K562 (cell line): ENCODE measurements around the gene HAGHL. TPM values are rescaled to one million over a fixed set of nuclear protein-coding genes. Genes with fewer than 3 reads are reported as not detected.

Source experiments
- DDX20 ChIP-seq: fragments of 450-650 bp; IDR thresholded peaks from 2 replicates; pipeline ENCODE4 v1.6.1; 2016; ENCODE audit warnings: missing genetic modification characterization, low read depth, mild to moderate bottlenecking, missing compliant biosample characterization, moderate library complexity
- MTA1 ChIP-seq: fragments of 450-650 bp; IDR thresholded peaks from 2 replicates; pipeline ENCODE4 v1.6.1; 2017; ENCODE audit warnings: borderline replicate concordance
- PCBP1 ChIP-seq: fragments of 200-400 bp; formaldehyde crosslinking; IDR thresholded peaks from 2 replicates; pipeline ENCODE4 v1.6.1; 2018; ENCODE audit warnings: mild to moderate bottlenecking, low read depth, low read length; ENCODE audit not compliant: poor library complexity, severe bottlenecking
- PURB ChIP-seq: sonication (generic); formaldehyde crosslinking; IDR thresholded peaks from 2 replicates; pipeline ENCODE4 v1.9.0; 2021; ENCODE audit warnings: low read depth, mild to moderate bottlenecking, missing genetic modification reagents
- SAFB ChIP-seq: fragments of 200-400 bp; formaldehyde crosslinking; IDR thresholded peaks from 2 replicates; pipeline ENCODE4 v1.6.1; 2017; ENCODE audit warnings: low read depth, low read length, borderline replicate concordance
- TAL1 ChIP-seq: fragments of 450-650 bp; IDR thresholded peaks from 2 replicates; pipeline ENCODE4 v1.6.1; 2016; ENCODE audit warnings: mild to moderate bottlenecking
- TCF3 ChIP-seq: sonication (generic); formaldehyde crosslinking; IDR thresholded peaks from 2 replicates; pipeline ENCODE4 v1.4.0; 2020; ENCODE audit warnings: mild to moderate bottlenecking, missing genetic modification reagents
- TCFL5 ChIP-seq: fragments of 250-450 bp; sonication (Bioruptor Pico); conservative IDR thresholded peaks from 2 replicates; pipeline ENCODE4 v1.6.1; 2021; ENCODE audit warnings: mild to moderate bottlenecking, moderate library complexity, matching md5 sums
- U2AF1 ChIP-seq: fragments of 200-400 bp; formaldehyde crosslinking; optimal IDR thresholded peaks from 2 replicates; pipeline ENCODE3; 2017; ENCODE audit warnings: mild to moderate bottlenecking, low read depth, low read length, moderate library complexity
- ZBED1 ChIP-seq: IDR thresholded peaks from 2 replicates; pipeline ENCODE4 v1.6.1; 2014
- polyA plus RNA-seq, 8 experiments: library from polyadenylated mRNA; depleted of rRNA in 4 of 8; stranded (reverse) in 5 of 8; unstranded in 3 of 8; fragments of >200 nt; fragmentation: Nextera tagmentation in 2 of 8; fragmentation: Illumina TruSeq in 1 of 8; extraction: Ambion mirVana in 2 of 8; extraction: Trizol in 1 of 8; gene quantifications; 2 replicates each; pipeline versions ENCODE4 v1.2.1 to v1.2.3, GENCODE V29; 2011 to 2014; ENCODE audit warnings: inconsistent platforms in 1 of 8, missing spikeins in 1 of 8
- total RNA-seq, 7 experiments: library from RNA; depleted of rRNA in 6 of 7; stranded (reverse); fragments of >200 nt in 6 of 7; fragmentation: Illumina TruSeq in 2 of 7; extraction: Trizol in 2 of 7; gene quantifications; 2 replicates each; pipeline versions ENCODE4 v1.2.1 to v1.2.3, GENCODE V29; 2011 to 2021; ENCODE audit warnings: low replicate concordance in 1 of 7
- TF ChIP-seq, protein P1 (sequence below), 2 experiments: fragments of 450-650 bp in 1 of 2; sonication (generic) in 1 of 2; formaldehyde crosslinking in 1 of 2; IDR thresholded peaks; 2 replicates each; pipeline versions ENCODE4 v1.7.1 to v1.9.0; 2016 to 2022; ENCODE audit warnings: inconsistent platforms in 1 of 2, mild to moderate bottlenecking in 1 of 2, missing genetic modification reagents in 1 of 2
- TF ChIP-seq, protein P2 (sequence below), 2 experiments: IDR thresholded peaks; 2 replicates each; pipeline ENCODE4 v1.6.1; 2012; ENCODE audit warnings: improper control_type of control experiment in 2 of 2, low read depth in 2 of 2, low read length in 2 of 2, borderline replicate concordance in 1 of 2
- TF ChIP-seq, protein P3 (sequence below): fragments of 450-650 bp; IDR thresholded peaks from 2 replicates; pipeline ENCODE4 v1.6.1; 2016; ENCODE audit warnings: borderline replicate concordance

The HAGHL gene
- total and polyA plus RNA-seq, 9 of the 15 experiments (the other 6 are each of a cell fraction or from before 2014, with no cell fraction given), result 0.31 to 83.4 (median 20.7) TPM

DNA sequence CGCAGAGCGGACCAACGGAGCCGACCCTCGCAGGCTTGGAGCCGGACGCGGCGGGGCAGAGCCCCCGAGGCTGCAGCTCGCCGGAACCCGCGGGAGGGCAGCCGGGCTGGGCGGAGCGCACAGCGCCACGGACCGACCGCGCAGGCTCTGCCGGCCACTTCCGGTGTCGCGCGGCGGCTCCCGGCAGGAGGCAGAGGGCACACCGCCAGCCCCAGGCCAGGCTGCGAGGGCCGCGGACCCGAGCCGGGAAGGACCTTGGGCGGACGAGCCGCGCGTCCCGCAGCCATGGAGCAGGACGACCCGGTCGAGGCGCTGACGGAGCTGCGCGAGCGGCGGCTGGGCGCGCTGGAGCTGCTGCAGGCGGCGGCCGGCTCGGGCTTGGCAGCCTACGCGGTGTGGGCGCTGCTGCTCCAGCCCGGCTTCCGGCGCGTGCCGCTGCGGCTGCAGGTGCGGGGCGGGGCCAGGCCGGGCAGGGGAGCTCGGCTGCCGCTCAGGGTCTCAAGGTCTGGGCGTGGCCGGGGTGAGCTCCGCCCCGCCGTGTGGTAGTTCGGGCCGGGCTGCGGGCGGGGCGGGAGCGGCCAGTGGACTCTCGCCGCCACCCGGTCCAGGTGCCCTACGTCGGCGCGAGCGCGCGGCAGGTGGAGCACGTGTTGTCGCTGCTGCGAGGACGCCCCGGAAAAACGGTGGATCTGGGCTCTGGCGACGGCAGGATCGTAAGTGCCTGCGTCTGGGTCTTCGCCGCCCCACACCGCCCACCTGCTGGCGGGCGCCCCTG is 5.7 kb upstream of the HAGHL start, which contains the start of gene ANTKMT (continued):
- TF ChIP-seq, protein P1, sequence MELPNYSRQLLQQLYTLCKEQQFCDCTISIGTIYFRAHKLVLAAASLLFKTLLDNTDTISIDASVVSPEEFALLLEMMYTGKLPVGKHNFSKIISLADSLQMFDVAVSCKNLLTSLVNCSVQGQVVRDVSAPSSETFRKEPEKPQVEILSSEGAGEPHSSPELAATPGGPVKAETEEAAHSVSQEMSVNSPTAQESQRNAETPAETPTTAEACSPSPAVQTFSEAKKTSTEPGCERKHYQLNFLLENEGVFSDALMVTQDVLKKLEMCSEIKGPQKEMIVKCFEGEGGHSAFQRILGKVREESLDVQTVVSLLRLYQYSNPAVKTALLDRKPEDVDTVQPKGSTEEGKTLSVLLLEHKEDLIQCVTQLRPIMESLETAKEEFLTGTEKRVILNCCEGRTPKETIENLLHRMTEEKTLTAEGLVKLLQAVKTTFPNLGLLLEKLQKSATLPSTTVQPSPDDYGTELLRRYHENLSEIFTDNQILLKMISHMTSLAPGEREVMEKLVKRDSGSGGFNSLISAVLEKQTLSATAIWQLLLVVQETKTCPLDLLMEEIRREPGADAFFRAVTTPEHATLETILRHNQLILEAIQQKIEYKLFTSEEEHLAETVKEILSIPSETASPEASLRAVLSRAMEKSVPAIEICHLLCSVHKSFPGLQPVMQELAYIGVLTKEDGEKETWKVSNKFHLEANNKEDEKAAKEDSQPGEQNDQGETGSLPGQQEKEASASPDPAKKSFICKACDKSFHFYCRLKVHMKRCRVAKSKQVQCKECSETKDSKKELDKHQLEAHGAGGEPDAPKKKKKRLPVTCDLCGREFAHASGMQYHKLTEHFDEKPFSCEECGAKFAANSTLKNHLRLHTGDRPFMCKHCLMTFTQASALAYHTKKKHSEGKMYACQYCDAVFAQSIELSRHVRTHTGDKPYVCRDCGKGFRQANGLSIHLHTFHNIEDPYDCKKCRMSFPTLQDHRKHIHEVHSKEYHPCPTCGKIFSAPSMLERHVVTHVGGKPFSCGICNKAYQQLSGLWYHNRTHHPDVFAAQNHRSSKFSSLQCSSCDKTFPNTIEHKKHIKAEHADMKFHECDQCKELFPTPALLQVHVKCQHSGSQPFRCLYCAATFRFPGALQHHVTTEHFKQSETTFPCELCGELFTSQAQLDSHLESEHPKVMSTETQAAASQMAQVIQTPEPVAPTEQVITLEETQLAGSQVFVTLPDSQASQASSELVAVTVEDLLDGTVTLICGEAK (IDR thresholded peaks at IDR 0.05), result peak; percentile 94
- TF ChIP-seq, protein P1 (CRISPR knock-in tag; IDR thresholded peaks at IDR 0.05), result peak; percentile 13; the same call in 1 of the 2 replicates
- TF ChIP-seq PURB (CRISPR knock-in tag), result no peak
- peak; percentile 72 for TF ChIP-seq U2AF1
- no peak; the same call in 1 of the 2 replicates for TF ChIP-seq TCF3 (CRISPR knock-in tag)
- TF ChIP-seq DDX20, result no peak
- peak; percentile 17 for TF ChIP-seq PCBP1
- TF ChIP-seq SAFB, result 0 out of 2 replicates have a peak, but pooled peaks have one; percentile 4
- no peak for TF ChIP-seq ZBED1
- TF ChIP-seq, protein P2, sequence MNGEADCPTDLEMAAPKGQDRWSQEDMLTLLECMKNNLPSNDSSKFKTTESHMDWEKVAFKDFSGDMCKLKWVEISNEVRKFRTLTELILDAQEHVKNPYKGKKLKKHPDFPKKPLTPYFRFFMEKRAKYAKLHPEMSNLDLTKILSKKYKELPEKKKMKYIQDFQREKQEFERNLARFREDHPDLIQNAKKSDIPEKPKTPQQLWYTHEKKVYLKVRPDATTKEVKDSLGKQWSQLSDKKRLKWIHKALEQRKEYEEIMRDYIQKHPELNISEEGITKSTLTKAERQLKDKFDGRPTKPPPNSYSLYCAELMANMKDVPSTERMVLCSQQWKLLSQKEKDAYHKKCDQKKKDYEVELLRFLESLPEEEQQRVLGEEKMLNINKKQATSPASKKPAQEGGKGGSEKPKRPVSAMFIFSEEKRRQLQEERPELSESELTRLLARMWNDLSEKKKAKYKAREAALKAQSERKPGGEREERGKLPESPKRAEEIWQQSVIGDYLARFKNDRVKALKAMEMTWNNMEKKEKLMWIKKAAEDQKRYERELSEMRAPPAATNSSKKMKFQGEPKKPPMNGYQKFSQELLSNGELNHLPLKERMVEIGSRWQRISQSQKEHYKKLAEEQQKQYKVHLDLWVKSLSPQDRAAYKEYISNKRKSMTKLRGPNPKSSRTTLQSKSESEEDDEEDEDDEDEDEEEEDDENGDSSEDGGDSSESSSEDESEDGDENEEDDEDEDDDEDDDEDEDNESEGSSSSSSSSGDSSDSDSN (IDR thresholded peaks at IDR 0.05; ENCODE audit: borderline replicate concordance in 1 of 2, low read depth in 2 of 2, low read length in 2 of 2), result peak; percentile 64 to 93
- no peak for TF ChIP-seq TAL1
- TF ChIP-seq, protein P3, sequence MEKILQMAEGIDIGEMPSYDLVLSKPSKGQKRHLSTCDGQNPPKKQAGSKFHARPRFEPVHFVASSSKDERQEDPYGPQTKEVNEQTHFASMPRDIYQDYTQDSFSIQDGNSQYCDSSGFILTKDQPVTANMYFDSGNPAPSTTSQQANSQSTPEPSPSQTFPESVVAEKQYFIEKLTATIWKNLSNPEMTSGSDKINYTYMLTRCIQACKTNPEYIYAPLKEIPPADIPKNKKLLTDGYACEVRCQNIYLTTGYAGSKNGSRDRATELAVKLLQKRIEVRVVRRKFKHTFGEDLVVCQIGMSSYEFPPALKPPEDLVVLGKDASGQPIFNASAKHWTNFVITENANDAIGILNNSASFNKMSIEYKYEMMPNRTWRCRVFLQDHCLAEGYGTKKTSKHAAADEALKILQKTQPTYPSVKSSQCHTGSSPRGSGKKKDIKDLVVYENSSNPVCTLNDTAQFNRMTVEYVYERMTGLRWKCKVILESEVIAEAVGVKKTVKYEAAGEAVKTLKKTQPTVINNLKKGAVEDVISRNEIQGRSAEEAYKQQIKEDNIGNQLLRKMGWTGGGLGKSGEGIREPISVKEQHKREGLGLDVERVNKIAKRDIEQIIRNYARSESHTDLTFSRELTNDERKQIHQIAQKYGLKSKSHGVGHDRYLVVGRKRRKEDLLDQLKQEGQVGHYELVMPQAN, result peak; percentile 44; the same call in 1 of the 2 replicates
- no peak for TF ChIP-seq TCFL5 (CRISPR knock-in tag)
- TF ChIP-seq MTA1, result no peak
